ENCODE results near the gene ING2. TPM values are rescaled to one million over a fixed set of nuclear protein-coding genes. Genes with fewer than 3 reads are reported as not detected.
"Not testable (repeated sequence)": the region's sequence is repeated elsewhere in the genome, so short reads cannot be mapped to it uniquely, and the experiment has no call there.

Gene ING2
- total RNA-seq (2021; fragmentation: NEBNext Ultra II Directional; extraction: Animal tissue kit (Norgen Biotek cat#: 25700)) = 10 to 100 TPM; 11.0 to 15.8 (median 14.7) TPM
- long read RNA-seq, transcript ING2-201 (2 exons, 1,189 nt) = major isoform, 9 of 12 reads
- long read RNA-seq, partial matches to known transcripts = 0 of 12 reads
- long read RNA-seq, other reads (novel, unspliced or antisense) = 2 of 12 reads

- Mint-ChIP-seq H3K36me3 (ENCODE audit: low read depth) (peaks cover 1% of the 10 kb centered on the region), H3K9me3 (no peaks in the 10 kb centered on the region), H3K27me3 (ENCODE audit: insufficient read depth) (no peaks in the 10 kb centered on the region), H3K4me1 (ENCODE audit: low read depth) (peaks cover 36% of the 10 kb centered on the region), H3K4me3 (peak within 1 kb of the TSS; percentile 98), H3K27ac (peak within 1 kb of the TSS; percentile 98)
- TF ChIP-seq, protein P1, sequence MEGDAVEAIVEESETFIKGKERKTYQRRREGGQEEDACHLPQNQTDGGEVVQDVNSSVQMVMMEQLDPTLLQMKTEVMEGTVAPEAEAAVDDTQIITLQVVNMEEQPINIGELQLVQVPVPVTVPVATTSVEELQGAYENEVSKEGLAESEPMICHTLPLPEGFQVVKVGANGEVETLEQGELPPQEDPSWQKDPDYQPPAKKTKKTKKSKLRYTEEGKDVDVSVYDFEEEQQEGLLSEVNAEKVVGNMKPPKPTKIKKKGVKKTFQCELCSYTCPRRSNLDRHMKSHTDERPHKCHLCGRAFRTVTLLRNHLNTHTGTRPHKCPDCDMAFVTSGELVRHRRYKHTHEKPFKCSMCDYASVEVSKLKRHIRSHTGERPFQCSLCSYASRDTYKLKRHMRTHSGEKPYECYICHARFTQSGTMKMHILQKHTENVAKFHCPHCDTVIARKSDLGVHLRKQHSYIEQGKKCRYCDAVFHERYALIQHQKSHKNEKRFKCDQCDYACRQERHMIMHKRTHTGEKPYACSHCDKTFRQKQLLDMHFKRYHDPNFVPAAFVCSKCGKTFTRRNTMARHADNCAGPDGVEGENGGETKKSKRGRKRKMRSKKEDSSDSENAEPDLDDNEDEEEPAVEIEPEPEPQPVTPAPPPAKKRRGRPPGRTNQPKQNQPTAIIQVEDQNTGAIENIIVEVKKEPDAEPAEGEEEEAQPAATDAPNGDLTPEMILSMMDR (IDR thresholded peaks at IDR 0.05) = no peak
- peak; percentile 28 for DNase-seq
Observed at GRCh38 chr4:183504930-183505610, at the start of gene ING2. ING2 (plus strand) TSS chr4:183505058; CDS start chr4:183505196, 138 bp downstream.

GRCh38 chr4:183455431-183456195, 49.2 kb upstream of the ING2 start:
- Mint-ChIP-seq H3K27ac (peak overlapping the region; percentile 56), H3K9me3 (peaks cover 4% of the 10 kb centered on the region; the same call in 1 of the 2 replicates), H3K4me3 (no peak overlapping the region), H3K36me3 (ENCODE audit: low read depth) (peaks cover 35% of the 10 kb centered on the region), H3K4me1 (ENCODE audit: low read depth) (peaks cover 16% of the 10 kb centered on the region), H3K27me3 (ENCODE audit: insufficient read depth) (no peaks in the 10 kb centered on the region)
- TF ChIP-seq, protein P1 (IDR thresholded peaks at IDR 0.05) = no peak
- peak; percentile 21 for DNase-seq

GRCh38 chr4:183458005-183458404, 46.9 kb upstream of the ING2 start:
- Mint-ChIP-seq H3K36me3 (ENCODE audit: low read depth) (peaks cover 20% of the 10 kb centered on the region), H3K9me3 (peaks cover 4% of the 10 kb centered on the region; the same call in 1 of the 2 replicates), H3K4me3 (no peak overlapping the region), H3K27ac (no peak overlapping the region), H3K27me3 (ENCODE audit: insufficient read depth) (no peaks in the 10 kb centered on the region; the same call in 1 of the 2 replicates), H3K4me1 (ENCODE audit: low read depth) (peaks cover 16% of the 10 kb centered on the region)
- TF ChIP-seq, protein P1 (IDR thresholded peaks at IDR 0.05) = no peak
- no peak for DNase-seq

DNA sequence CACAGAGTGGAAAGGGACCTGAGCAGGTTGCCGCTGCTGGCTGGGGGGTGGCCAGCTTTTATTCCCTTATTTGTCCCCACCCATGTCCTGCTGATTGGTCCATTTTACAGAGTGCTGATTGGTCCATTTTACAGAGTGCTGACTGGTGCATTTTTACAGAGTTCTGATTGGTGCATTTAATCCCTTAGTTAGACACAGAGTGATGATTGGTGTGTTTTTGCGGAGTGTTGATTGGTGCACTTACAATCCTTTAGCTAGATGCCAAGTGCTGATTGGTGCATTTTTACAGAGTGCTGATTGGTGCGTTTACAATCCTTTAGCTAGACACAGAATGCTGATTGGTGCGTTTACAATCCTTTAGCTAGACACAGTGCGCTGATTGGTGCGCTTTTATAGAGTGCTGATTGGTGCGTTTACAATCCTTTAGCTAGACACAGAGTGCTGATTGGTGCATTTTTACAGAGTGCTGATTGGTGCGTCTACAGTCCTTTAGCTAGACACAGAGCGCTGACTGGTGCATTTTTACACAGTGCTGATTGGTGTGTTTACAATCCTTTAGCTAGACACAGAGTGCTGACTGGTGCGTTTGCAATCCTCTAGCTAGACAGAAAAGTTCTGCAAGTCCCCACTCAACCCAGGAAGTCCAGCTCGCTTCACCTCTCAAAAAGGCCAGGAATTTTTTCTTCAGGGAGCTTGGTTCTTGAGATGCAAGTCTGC, 40.8 kb upstream of the ING2 start:
- Mint-ChIP-seq H3K4me1 (ENCODE audit: low read depth) (peaks cover 16% of the 10 kb centered on the region), H3K36me3 (ENCODE audit: low read depth) (peaks cover 14% of the 10 kb centered on the region)
- not testable (repeated sequence) for H3K9me3 Mint-ChIP-seq; DNase-seq; H3K27me3 Mint-ChIP-seq (ENCODE audit: insufficient read depth); H3K4me3 Mint-ChIP-seq; H3K27ac Mint-ChIP-seq

- H3K4me3 Mint-ChIP-seq; H3K27ac Mint-ChIP-seq; H3K27me3 Mint-ChIP-seq (ENCODE audit: insufficient read depth); DNase-seq; H3K9me3 Mint-ChIP-seq: not testable (repeated sequence)
- Mint-ChIP-seq H3K4me1 (ENCODE audit: low read depth) (peaks cover 26% of the 10 kb centered on the region), H3K36me3 (ENCODE audit: low read depth) (peaks cover 14% of the 10 kb centered on the region)
Observed at GRCh38 chr4:183465879-183466278, 39.0 kb upstream of the ING2 start.

DNA sequence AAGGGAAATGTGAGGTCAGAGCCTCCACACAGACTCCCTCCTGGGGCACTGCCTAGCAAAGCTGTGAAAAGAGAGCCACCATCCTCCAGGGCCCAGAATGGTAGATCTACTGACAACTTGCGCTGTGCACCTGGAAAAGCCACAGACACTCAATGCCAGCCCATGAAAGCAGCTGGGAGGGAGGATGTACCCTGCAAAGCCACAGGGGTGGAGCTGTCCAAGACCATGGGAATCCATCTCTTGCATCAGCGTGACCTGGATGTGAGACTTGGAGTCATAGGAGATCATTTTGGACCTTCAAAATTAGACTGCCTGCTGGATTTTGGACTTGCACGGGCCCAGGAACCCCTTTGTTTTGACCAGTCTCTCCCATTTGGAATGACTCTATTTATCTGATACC, 37.6 kb upstream of the ING2 start:
- no peak for DNase-seq
- H3K4me3 Mint-ChIP-seq = no peak overlapping the region
- H3K9me3 Mint-ChIP-seq = peaks cover 7% of the 10 kb centered on the region
- H3K36me3 Mint-ChIP-seq (ENCODE audit: low read depth) = peaks cover 14% of the 10 kb centered on the region
- TF ChIP-seq, protein P1 (IDR thresholded peaks at IDR 0.05) = no peak
- peaks cover 2% of the 10 kb centered on the region for H3K27me3 Mint-ChIP-seq (ENCODE audit: insufficient read depth)
- H3K4me1 Mint-ChIP-seq (ENCODE audit: low read depth) = peaks cover 28% of the 10 kb centered on the region
- H3K27ac Mint-ChIP-seq = no peak overlapping the region
